Cardiac septum (tissue), 1 donor: ENCODE measurements around the gene RALGDS. TPM values are rescaled to one million over a fixed set of nuclear protein-coding genes. Genes with fewer than 3 reads are reported as not detected.
"Not testable (repeated sequence)": the region's sequence is repeated elsewhere in the genome, so short reads cannot be mapped to it uniquely, and the experiment has no call there.

Experiments
- DNase-seq: peaks from one replicate; pipeline ENCODE4 v3.0.0-alpha.2; 2020; ENCODE audit warnings: low spot score
- intact Hi-C: fragments of 100-400 bp; cut with DNase I; formaldehyde crosslinking; loops from one replicate; pipeline ENCODE4 v1.14.0; 2022
- total RNA-seq: library from RNA; stranded (reverse); fragmentation: NEBNext Ultra II Directional; extraction: Animal tissue kit (Norgen Biotek cat#: 25700); gene quantifications from one replicate; pipeline ENCODE4 v1.2.1, GENCODE V29; 2021
- donor health status: DM: no; HTN: no; CAD: no.

Gene RALGDS
- total RNA-seq, 1 donor from 2014 or later, result 23.9 TPM

- intact Hi-C loops, DNase-seq: not testable (repeated sequence)
Observed at GRCh38 chr9:133080786-133081779, 40.0 kb downstream of the RALGDS start.

DNA sequence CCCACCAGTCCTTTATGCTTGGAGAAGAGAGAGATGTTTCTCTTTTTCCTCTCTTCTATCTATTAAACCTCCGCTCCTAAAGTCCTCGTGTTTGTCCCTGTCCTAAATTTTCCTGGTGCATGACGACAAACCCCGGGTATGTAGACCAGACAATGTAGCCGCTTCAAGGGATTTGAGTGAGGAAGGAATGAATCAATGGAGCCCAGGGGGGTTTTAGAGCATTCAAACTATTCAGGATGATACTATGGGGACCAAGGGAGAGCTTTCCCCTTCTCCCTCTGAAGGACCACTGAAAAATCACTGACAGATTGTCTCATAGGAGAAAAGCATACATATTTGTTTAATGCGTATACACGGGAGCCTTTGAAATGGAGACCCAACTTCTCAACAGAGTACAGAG lies 40.9 kb downstream of the RALGDS start:
- DNase-seq, result no peak
- intact Hi-C loops, result no loop called here

DNA sequence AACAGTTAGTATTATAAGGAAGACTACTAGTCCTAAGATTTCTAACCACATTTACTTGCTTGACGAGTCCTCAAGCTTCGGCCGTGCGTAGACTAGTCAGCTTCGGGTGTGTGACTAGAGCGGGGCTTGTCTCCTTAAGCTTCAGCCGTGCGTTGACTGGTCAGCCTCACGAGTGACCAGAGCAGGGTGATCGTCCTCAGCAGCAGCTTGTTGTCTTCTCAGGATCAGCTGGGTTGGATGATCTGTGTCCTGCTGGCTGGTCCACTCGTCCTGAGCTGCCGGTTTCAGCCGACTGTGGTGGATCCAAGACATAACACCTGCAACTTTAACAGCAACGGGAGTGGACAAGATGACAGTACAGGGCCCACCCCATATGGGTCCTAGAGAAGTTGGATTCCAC lies 42.6 kb downstream of the RALGDS start:
- intact Hi-C loops, result no loop called here
- DNase-seq, result no peak

DNA sequence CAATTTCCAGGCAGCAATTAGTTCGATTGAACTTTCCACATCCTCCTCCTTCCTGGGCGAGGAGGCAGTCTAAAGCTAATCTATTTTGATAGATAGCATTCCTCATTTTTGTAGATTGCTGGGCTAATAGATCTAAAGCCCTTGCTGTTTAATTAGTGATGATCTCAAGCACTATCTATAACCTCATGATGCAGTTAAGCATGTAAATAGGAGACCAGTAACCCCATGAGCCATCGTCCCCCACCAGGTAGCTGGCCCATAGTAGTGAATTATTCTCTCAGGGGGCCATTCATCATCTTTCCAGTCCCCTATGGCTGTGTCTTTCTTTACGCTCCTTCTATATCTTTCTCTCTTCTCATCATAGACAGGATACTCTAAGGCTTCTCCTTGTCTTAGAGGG lies 44.3 kb downstream of the RALGDS start:
- intact Hi-C loops, result no loop called here
- DNase-seq, result no peak

GRCh38 chr9:133075925-133076630 lies 45.0 kb downstream of the RALGDS start:
- intact Hi-C loops, result no loop called here

DNA sequence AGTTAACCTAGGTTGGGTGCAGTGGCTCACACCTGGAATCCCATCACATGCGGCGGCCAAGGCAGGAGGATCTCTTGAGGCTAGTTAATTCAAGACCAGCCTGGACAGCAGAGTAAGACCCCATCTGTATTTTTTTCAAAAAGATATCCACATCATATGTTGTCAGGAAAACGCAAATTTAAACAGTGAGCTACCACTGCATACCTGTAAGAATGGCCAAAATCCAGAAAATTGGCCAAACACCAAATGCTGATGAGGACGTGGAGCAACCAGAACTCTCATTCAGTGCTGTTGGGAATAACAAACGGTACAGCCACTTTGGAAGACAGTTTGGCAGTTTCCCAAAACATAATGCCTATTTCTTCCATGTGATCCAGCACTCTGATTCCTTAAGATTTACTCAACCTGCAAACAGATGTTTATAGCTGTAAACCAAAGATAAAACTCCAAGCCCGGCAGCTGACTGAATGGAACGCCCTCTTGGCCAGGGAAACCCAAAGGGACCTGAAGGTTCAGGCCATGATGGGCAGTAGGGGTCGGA lies 46.9 kb downstream of the RALGDS start:
- DNase-seq, result no peak
- intact Hi-C loops, result no loop called here

More at GRCh38 chr9:133075925-133076630, 45.0 kb downstream of the RALGDS start:
- DNase-seq, result no peak

- intact Hi-C loops, result no loop called here
- no peak for DNase-seq
Observed at GRCh38 chr9:133073086-133074014, 47.7 kb downstream of the RALGDS start.

DNA sequence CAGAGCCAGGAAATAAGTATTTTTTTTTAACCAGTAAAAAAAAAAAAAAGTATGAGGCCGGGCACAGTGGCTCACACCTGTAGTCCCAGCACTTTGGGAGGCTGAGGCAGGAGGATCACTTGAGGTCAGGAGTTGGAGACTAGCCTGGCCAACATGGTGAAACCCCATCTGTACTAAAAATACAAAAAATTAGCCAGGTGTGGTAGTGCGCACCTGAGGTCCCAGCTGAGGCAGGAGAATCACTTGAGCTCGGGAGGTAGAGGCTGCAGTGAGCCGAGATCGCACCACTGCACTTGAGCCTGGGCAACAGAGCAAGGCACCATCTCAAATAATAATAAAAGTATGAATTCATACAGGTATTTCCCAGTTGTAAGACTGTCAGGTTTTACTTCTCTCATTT lies 48.8 kb downstream of the RALGDS start:
- intact Hi-C loops, DNase-seq: not testable (repeated sequence)

DNA sequence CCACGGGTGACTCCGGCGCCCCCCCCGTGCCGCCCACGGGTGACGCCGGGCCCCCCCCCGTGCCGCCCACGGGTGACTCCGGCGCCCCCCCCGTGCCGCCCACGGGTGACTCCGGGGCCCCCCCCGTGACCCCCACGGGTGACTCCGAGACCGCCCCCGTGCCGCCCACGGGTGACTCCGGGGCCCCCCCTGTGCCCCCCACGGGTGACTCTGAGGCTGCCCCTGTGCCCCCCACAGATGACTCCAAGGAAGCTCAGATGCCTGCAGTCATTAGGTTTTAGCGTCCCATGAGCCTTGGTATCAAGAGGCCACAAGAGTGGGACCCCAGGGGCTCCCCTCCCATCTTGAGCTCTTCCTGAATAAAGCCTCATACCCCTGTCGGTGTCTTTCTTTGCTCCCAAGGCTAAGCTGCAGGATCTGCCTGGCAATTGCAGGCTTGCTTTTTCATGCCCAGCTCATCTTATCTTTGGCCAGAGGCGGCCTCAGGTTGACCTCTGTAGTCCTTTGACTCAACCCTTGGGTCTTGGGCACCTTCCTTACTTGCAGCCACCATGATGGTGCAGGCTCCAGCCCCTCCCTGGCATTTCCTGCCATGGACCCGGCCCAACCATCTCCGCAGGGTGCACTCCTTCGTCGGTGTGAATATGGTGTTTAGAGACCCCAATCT lies 49.4 kb downstream of the RALGDS start:
- intact Hi-C loops, result no loop called here
- no peak for DNase-seq

GRCh38 chr9:133070985-133071384 lies 50.1 kb downstream of the RALGDS start:
- DNase-seq, result not testable (repeated sequence)

DNA sequence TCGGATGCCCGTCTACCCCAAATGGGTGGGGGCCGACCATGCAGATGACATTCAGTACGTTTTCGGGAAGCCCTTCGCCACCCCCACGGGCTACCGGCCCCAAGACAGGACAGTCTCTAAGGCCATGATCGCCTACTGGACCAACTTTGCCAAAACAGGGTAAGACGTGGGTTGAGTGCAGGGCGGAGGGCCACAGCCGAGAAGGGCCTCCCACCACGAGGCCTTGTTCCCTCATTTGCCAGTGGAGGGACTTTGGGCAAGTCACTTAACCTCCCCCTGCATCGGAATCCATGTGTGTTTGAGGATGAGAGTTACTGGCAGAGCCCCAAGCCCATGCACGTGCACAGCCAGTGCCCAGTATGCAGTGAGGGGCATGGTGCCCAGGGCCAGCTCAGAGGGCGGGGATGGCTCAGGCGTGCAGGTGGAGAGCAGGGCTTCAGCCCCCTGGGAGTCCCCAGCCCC lies 50.5 kb downstream of the RALGDS start:
- intact Hi-C loops, DNase-seq: not testable (repeated sequence)

More at GRCh38 chr9:133070985-133071384, 50.1 kb downstream of the RALGDS start:
- intact Hi-C loops, result not testable (repeated sequence)

DNA sequence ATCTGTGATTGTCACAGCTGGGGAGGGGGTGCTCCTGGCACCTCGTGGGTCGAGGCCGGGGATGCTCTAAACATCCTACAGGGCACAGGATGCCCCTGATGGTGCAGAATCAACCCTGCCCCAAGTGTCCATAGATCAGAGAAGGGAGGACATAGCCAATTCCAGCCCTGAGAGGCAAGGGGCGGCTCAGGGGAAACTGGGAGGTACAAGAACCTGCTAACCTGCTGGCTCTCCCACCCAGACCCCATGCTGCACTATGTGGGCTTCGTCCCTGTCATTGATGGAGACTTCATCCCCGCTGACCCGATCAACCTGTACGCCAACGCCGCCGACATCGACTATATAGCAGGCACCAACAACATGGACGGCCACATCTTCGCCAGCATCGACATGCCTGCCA lies 52.6 kb downstream of the RALGDS start:
- not testable (repeated sequence) for DNase-seq

GRCh38 chr9:133067813-133068212 lies 53.2 kb downstream of the RALGDS start:
- intact Hi-C loops, result no loop called here
- DNase-seq, result no peak

More for the DNA sequence above, 52.6 kb downstream of the RALGDS start:
- intact Hi-C loops, result not testable (repeated sequence)

- intact Hi-C loops, result no loop called here
Observed at GRCh38 chr9:133067006-133067405, 54.0 kb downstream of the RALGDS start.

DNA sequence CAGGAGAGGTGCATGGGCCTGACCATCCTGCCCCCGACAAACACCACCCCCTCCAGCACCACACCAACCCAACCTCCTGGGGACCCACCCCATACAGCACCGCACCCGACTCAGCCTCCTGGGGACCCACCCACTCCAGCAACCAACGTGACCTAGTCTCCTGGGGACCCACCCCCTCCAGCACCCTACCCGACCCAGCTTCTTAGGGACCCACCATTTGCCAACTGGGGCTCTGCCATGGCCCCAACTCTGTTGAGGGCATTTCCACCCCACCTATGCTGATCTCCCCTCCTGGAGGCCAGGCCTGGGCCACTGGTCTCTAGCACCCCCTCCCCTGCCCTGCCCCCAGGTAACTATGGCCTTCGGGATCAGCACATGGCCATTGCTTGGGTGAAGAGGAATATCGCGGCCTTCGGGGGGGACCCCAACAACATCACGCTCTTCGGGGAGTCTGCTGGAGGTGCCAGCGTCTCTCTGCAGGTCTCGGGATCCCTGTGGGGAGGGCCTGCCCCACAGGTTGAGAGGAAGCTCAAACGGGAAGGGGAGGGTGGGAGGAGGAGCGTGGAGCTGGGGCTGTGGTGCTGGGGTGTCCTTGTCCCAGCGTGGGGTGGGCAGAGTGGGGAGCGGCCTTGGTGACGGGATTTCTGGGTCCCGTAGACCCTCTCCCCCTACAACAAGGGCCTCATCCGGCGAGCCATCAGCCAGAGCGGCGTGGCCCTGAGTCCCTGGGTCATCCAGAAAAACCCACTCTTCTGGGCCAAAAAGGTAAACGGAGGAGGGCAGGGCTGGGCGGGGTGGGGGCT lies 54.7 kb downstream of the RALGDS start:
- DNase-seq, result no peak
- intact Hi-C loops, result no loop called here

More at GRCh38 chr9:133067006-133067405, 54.0 kb downstream of the RALGDS start:
- no peak for DNase-seq

- no peak for DNase-seq
- intact Hi-C loops, result no loop called here
Observed at GRCh38 chr9:133065070-133065388, 56.0 kb downstream of the RALGDS start.

DNA sequence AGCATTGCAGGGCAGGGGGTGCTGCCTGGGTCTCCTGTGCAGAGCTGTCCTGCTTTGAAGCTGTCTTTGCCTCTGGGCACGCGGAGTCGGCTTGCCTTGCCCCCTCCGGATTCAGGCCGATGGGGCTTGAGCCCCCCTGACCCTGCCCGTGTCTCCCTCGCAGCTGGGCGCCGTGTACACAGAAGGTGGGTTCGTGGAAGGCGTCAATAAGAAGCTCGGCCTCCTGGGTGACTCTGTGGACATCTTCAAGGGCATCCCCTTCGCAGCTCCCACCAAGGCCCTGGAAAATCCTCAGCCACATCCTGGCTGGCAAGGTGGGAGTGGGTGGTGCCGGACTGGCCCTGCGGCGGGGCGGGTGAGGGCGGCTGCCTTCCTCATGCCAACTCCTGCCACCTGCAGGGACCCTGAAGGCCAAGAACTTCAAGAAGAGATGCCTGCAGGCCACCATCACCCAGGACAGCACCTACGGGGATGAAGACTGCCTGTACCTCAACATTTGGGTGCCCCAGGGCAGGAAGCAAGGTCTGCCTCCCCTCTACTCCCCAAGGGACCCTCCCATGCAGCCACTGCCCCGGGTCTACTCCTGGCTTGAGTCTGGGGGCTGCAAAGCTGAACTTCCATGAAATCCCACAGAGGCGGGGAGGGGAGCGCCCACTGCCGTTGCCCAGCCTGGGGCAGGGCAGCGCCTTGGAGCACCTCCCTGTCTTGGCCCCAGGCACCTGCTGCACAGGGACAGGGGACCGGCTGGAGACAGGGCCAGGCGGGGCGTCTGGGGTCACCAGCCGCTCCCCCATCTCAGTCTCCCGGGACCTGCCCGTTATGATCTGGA lies 56.6 kb downstream of the RALGDS start:
- DNase-seq, result no peak
- intact Hi-C loops, result no loop called here
